Daoy (cell line): ENCODE measurements around the gene GAS2L3. TPM values are rescaled to one million over a fixed set of nuclear protein-coding genes. Genes with fewer than 3 reads are reported as not detected.
"Not testable (repeated sequence)": the region's sequence is repeated elsewhere in the genome, so short reads cannot be mapped to it uniquely, and the experiment has no call there.

ENCODE experiments used
- DNase-seq: peaks from one replicate; pipeline ENCODE4 v3.0.0-alpha.2; 2015; ENCODE audit warnings: low read depth
- total RNA-seq: library from RNA; depleted of rRNA; stranded (reverse); fragments of >200 nt; shearing (Covaris generic); gene quantifications from 2 replicates; pipeline ENCODE4 v1.2.3, GENCODE V29; 2014; rRNA removed

Gene GAS2L3
- 38.0 and 62.8 TPM in 2 replicates for total RNA-seq

- DNase-seq: peak; percentile 93
Observed at GRCh38 chr12:100573292-100574186, at the start of gene GAS2L3. Gene GAS2L3, plus strand, starts transcription at chr12:100573684. Its CDS starts 21,221 bp downstream, at chr12:100594905.

- no peak for DNase-seq
Observed at GRCh38 chr12:100528034-100528433, 45.5 kb upstream of the GAS2L3 start.

GRCh38 chr12:100528471-100529127, 44.9 kb upstream of the GAS2L3 start:
- no peak for DNase-seq

- DNase-seq: no peak
Observed at GRCh38 chr12:100529756-100530350, 43.6 kb upstream of the GAS2L3 start.

GRCh38 chr12:100533376-100533775, 40.1 kb upstream of the GAS2L3 start:
- no peak for DNase-seq

- DNase-seq: no peak
Observed at GRCh38 chr12:100534625-100535227, 38.8 kb upstream of the GAS2L3 start.

- peak; percentile 43 for DNase-seq
Observed at GRCh38 chr12:100539202-100539601, 34.3 kb upstream of the GAS2L3 start.

- no peak for DNase-seq
Observed at GRCh38 chr12:100544165-100544564, 29.3 kb upstream of the GAS2L3 start.

GRCh38 chr12:100545092-100545491, 28.4 kb upstream of the GAS2L3 start:
- DNase-seq: peak; percentile 65

- no peak for DNase-seq
Observed at GRCh38 chr12:100553936-100554335, 19.5 kb upstream of the GAS2L3 start.

- DNase-seq: peak; percentile 82
Observed at GRCh38 chr12:100554608-100555077, 18.8 kb upstream of the GAS2L3 start.

- no peak for DNase-seq
Observed at GRCh38 chr12:100555722-100556121, 17.8 kb upstream of the GAS2L3 start.

GRCh38 chr12:100557357-100557756, 16.1 kb upstream of the GAS2L3 start:
- DNase-seq: no peak

- not testable (repeated sequence) for DNase-seq
Observed at GRCh38 chr12:100559261-100559660, 14.2 kb upstream of the GAS2L3 start.

- DNase-seq: no peak
Observed at GRCh38 chr12:100564090-100564489, 9.4 kb upstream of the GAS2L3 start.

- no peak for DNase-seq
Observed at GRCh38 chr12:100564905-100565467, 8.5 kb upstream of the GAS2L3 start.

GRCh38 chr12:100565987-100566545, 7.4 kb upstream of the GAS2L3 start:
- DNase-seq: no peak

- no peak for DNase-seq
Observed at GRCh38 chr12:100566887-100567637, 6.4 kb upstream of the GAS2L3 start.

GRCh38 chr12:100567945-100568344, 5.5 kb upstream of the GAS2L3 start:
- no peak for DNase-seq

- DNase-seq: no peak
Observed at GRCh38 chr12:100572184-100572583, 1.3 kb upstream of the GAS2L3 start.
